SU-DHL-6 (cell line): ENCODE measurements around the gene ABCC2.

ENCODE experiments used
- H2AFZ ChIP-seq: fragments of 200-600 bp; sonication (generic); 2 replicates; pipeline ENCODE4 v1.6.1; 2014; ENCODE audit warnings: low read depth, mild to moderate bottlenecking, moderate library complexity, mixed read lengths, antibody characterized with exemption, low read length; ENCODE audit not compliant: severe bottlenecking
- H3F3A ChIP-seq: fragments of 200-600 bp; shearing (Covaris generic); 2 replicates; pipeline ENCODE4 v1.6.0; 2016; ENCODE audit warnings: antibody characterized with exemption, mild to moderate bottlenecking; ENCODE audit not compliant: insufficient read depth
- H3K27ac ChIP-seq: fragments of 200-600 bp; sonication (generic); 2 replicates; pipeline ENCODE4 v1.5.1; 2016; ENCODE audit warnings: low read depth, mild to moderate bottlenecking, low read length, moderate library complexity, mixed read lengths
- H3K27me3 ChIP-seq: fragments of 200-600 bp; sonication (generic), shearing (Covaris generic); 2 replicates; pipeline ENCODE4 v1.6.0; 2014; ENCODE audit warnings: mild to moderate bottlenecking, low read length
- H3K36me3 ChIP-seq: fragments of 200-600 bp; sonication (generic); 2 replicates; pipeline ENCODE4 v1.6.1; 2014; ENCODE audit warnings: mild to moderate bottlenecking, low read length, mixed read lengths
- H3K4me2 ChIP-seq: fragments of 300-600, 200-600 bp; shearing (Covaris generic), sonication (generic); 2 replicates; pipeline ENCODE4 v1.6.0; 2014; ENCODE audit warnings: low read length, low read depth, mild to moderate bottlenecking; ENCODE audit not compliant: poor library complexity, severe bottlenecking
- H3K4me3 ChIP-seq: fragments of 200-600 bp; sonication (generic); 2 replicates; pipeline ENCODE4 v1.5.1; 2014; ENCODE audit warnings: antibody characterized with exemption, low read length, mild to moderate bottlenecking, mixed read lengths; ENCODE audit not compliant: insufficient read depth, poor library complexity, severe bottlenecking
- H3K79me2 ChIP-seq: fragments of 200-600 bp; sonication (generic); 2 replicates; pipeline ENCODE4 v1.6.1; 2014; ENCODE audit warnings: mild to moderate bottlenecking, low read length, moderate library complexity; ENCODE audit not compliant: insufficient read depth
- H3K9ac ChIP-seq: fragments of 200-600 bp; sonication (generic); 2 replicates; pipeline ENCODE4 v1.7.0; 2014; ENCODE audit warnings: mild to moderate bottlenecking, low read length
- H3K9me2 ChIP-seq: fragments of 200-600 bp; sonication (generic); replicated peaks from 2 replicates; pipeline ENCODE4 v1.6.1; 2014; ENCODE audit warnings: low read length; ENCODE audit not compliant: insufficient read depth
- H3K9me3 ChIP-seq: fragments of 200-600 bp; sonication (generic); 2 replicates; pipeline ENCODE4 v1.6.1; 2014; ENCODE audit warnings: low read length, mixed read lengths; ENCODE audit not compliant: insufficient read depth
- H4K20me1 ChIP-seq: fragments of 200-600 bp; sonication (generic); 2 replicates; pipeline ENCODE4 v1.6.1; 2014; ENCODE audit warnings: low read depth, mild to moderate bottlenecking, antibody characterized with exemption, low read length, moderate library complexity, mixed read lengths
- EZH2phosphoT487 ChIP-seq: fragments of 200-600 bp; sonication (generic), shearing (Covaris generic); conservative IDR thresholded peaks from 2 replicates; pipeline ENCODE4 v1.6.1; 2018; ENCODE audit warnings: mild to moderate bottlenecking, antibody characterized with exemption, low read length, moderate library complexity, mixed read lengths
- TF ChIP-seq, protein P1 (sequence below): fragments of 200-600 bp; sonication (generic); IDR thresholded peaks from one replicate; pipeline ENCODE4 v1.5.1; 2017; ENCODE audit warnings: antibody characterized with exemption, mild to moderate bottlenecking, low read length, moderate library complexity; ENCODE audit not compliant: insufficient read depth, poor library complexity, severe bottlenecking

The ABCC2 gene

GRCh38 chr10:99769706-99770105 lies 12.7 kb upstream of the ABCC2 start:
- H3K4me2 ChIP-seq = no peak overlapping the region

GRCh38 chr10:99770408-99771045 lies 11.9 kb upstream of the ABCC2 start:
- H4K20me1 ChIP-seq = no peaks in the 10 kb centered on the region
- H3K36me3 ChIP-seq = no peaks in the 10 kb centered on the region
- no peak overlapping the region for H3K4me3 ChIP-seq
- no peak overlapping the region for H3K27ac ChIP-seq
- no peaks in the 10 kb centered on the region for H3K79me2 ChIP-seq
- no peaks in the 10 kb centered on the region for H3F3A ChIP-seq
- no peaks in the 10 kb centered on the region for H3K27me3 ChIP-seq
- no peak for TF ChIP-seq EZH2phosphoT487
- TF ChIP-seq, protein P1, sequence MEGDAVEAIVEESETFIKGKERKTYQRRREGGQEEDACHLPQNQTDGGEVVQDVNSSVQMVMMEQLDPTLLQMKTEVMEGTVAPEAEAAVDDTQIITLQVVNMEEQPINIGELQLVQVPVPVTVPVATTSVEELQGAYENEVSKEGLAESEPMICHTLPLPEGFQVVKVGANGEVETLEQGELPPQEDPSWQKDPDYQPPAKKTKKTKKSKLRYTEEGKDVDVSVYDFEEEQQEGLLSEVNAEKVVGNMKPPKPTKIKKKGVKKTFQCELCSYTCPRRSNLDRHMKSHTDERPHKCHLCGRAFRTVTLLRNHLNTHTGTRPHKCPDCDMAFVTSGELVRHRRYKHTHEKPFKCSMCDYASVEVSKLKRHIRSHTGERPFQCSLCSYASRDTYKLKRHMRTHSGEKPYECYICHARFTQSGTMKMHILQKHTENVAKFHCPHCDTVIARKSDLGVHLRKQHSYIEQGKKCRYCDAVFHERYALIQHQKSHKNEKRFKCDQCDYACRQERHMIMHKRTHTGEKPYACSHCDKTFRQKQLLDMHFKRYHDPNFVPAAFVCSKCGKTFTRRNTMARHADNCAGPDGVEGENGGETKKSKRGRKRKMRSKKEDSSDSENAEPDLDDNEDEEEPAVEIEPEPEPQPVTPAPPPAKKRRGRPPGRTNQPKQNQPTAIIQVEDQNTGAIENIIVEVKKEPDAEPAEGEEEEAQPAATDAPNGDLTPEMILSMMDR = no peak
- no peaks in the 10 kb centered on the region for H3K9me2 ChIP-seq
- no peak overlapping the region for H3K4me2 ChIP-seq
- H2AFZ ChIP-seq = no peak overlapping the region
- no peaks in the 10 kb centered on the region for H3K9me3 ChIP-seq
- no peak overlapping the region for H3K9ac ChIP-seq

More at GRCh38 chr10:99769706-99770105, 12.7 kb upstream of the ABCC2 start:
- Histone ChIP-seq H3K79me2 (no peaks in the 10 kb centered on the region), H3F3A (no peaks in the 10 kb centered on the region), H3K9me2 (no peaks in the 10 kb centered on the region), H3K9me3 (no peaks in the 10 kb centered on the region), H3K9ac (no peak overlapping the region), H3K27ac (no peak overlapping the region), H3K27me3 (no peaks in the 10 kb centered on the region), H3K4me3 (no peak overlapping the region), H4K20me1 (no peaks in the 10 kb centered on the region), H3K36me3 (no peaks in the 10 kb centered on the region), H2AFZ (no peak overlapping the region)
- TF ChIP-seq EZH2phosphoT487 = no peak
- TF ChIP-seq, protein P1 = no peak

GRCh38 chr10:99775850-99776249 lies 6.6 kb upstream of the ABCC2 start:
- H3K4me3 ChIP-seq = no peak overlapping the region
- no peak overlapping the region for H2AFZ ChIP-seq
- H3K79me2 ChIP-seq = no peaks in the 10 kb centered on the region
- no peak overlapping the region for H3K27ac ChIP-seq
- peaks cover 10% of the 10 kb centered on the region; the same call in 1 of the 2 replicates for H3F3A ChIP-seq
- TF ChIP-seq, protein P1 = no peak
- TF ChIP-seq EZH2phosphoT487 = no peak
- no peaks in the 10 kb centered on the region for H4K20me1 ChIP-seq
- no peaks in the 10 kb centered on the region for H3K36me3 ChIP-seq
- H3K9me3 ChIP-seq = no peaks in the 10 kb centered on the region
- no peaks in the 10 kb centered on the region for H3K27me3 ChIP-seq
- H3K9me2 ChIP-seq = no peaks in the 10 kb centered on the region
- no peak overlapping the region for H3K9ac ChIP-seq
- H3K4me2 ChIP-seq = no peak overlapping the region
